K562 (cell line): ENCODE measurements around the gene FPR1. TPM values are rescaled to one million over a fixed set of nuclear protein-coding genes. Genes with fewer than 3 reads are reported as not detected.
A peak's percentile ranks its signal among the peaks of the same experiment; 100 is the strongest.

ENCODE experiments used
- DMBX1 ChIP-seq: fragments of 250-450 bp; sonication (Bioruptor Pico); IDR thresholded peaks from 2 replicates; pipeline ENCODE4 v1.8.0; 2022; ENCODE audit warnings: inconsistent platforms, mild to moderate bottlenecking, moderate library complexity, borderline replicate concordance
- ESRRA ChIP-seq: fragments of 450-650 bp; IDR thresholded peaks from 2 replicates; pipeline ENCODE4 v1.6.1; 2014; ENCODE audit warnings: low read depth, mild to moderate bottlenecking, moderate library complexity, borderline replicate concordance
- ETS2 ChIP-seq: IDR thresholded peaks from 2 replicates; pipeline ENCODE4 v1.6.1; 2016; ENCODE audit warnings: borderline replicate concordance, missing genetic modification characterization, mild to moderate bottlenecking, moderate library complexity, missing compliant biosample characterization; ENCODE audit not compliant: poor library complexity, severe bottlenecking
- HBP1 ChIP-seq: fragments of 450-650 bp; formaldehyde crosslinking; IDR thresholded peaks from 2 replicates; pipeline ENCODE4 v1.4.0; 2022; ENCODE audit warnings: missing genetic modification characterization
- MAFF ChIP-seq: IDR thresholded peaks from 2 replicates; pipeline ENCODE4 v1.6.1; 2012; ENCODE audit warnings: low read length, improper control_type of control experiment
- PYGO2 ChIP-seq: fragments of 450-650 bp; IDR thresholded peaks from 2 replicates; pipeline ENCODE4 v1.6.1; 2016; ENCODE audit warnings: mild to moderate bottlenecking, missing genetic modification characterization, moderate library complexity, missing compliant biosample characterization
- ZBTB7A ChIP-seq: IDR thresholded peaks from 2 replicates; pipeline ENCODE4 v1.6.1; 2011; ENCODE audit warnings: low read depth, mild to moderate bottlenecking, low read length, moderate library complexity, borderline replicate concordance; ENCODE audit not compliant: control insufficient read depth
- ZNF398 ChIP-seq: fragments of 250-450 bp; sonication (Bioruptor Pico); IDR thresholded peaks from 2 replicates; pipeline ENCODE4 v1.8.0; 2021; ENCODE audit warnings: moderate library complexity, mild to moderate bottlenecking, inconsistent platforms
- ZNF592 ChIP-seq: fragments of 450-650 bp; IDR thresholded peaks from 2 replicates; pipeline ENCODE4 v1.6.1; 2017; ENCODE audit warnings: antibody characterized with exemption, mild to moderate bottlenecking
- polyA plus RNA-seq, 8 experiments: library from polyadenylated mRNA; depleted of rRNA in 4 of 8; stranded (reverse) in 5 of 8; unstranded in 3 of 8; fragments of >200 nt; fragmentation: Nextera tagmentation in 2 of 8; fragmentation: Illumina TruSeq in 1 of 8; extraction: Ambion mirVana in 2 of 8; extraction: Trizol in 1 of 8; gene quantifications; 2 replicates each; pipeline versions ENCODE4 v1.2.1 to v1.2.3, GENCODE V29; 2011 to 2014; ENCODE audit warnings: inconsistent platforms in 1 of 8, missing spikeins in 1 of 8
- total RNA-seq, 7 experiments: library from RNA; depleted of rRNA in 6 of 7; stranded (reverse); fragments of >200 nt in 6 of 7; fragmentation: Illumina TruSeq in 2 of 7; extraction: Trizol in 2 of 7; gene quantifications; 2 replicates each; pipeline versions ENCODE4 v1.2.1 to v1.2.3, GENCODE V29; 2011 to 2021; ENCODE audit warnings: low replicate concordance in 1 of 7

FPR1 gene
- total and polyA plus RNA-seq, 9 of the 15 experiments (the other 6 are each of a cell fraction or from before 2014, with no cell fraction given) = 0.06 to 0.25 (median 0.14) TPM; not detected in 4

- TF ChIP-seq ZNF592 (peak; percentile 81), HBP1 (CRISPR knock-in tag) (no peak), PYGO2 (tag) (no peak), MAFF (peak; percentile 19; the same call in 1 of the 2 replicates), ZBTB7A (peak; percentile 59; the same call in 1 of the 2 replicates), DMBX1 (CRISPR knock-in tag) (peak; percentile 56; the same call in 1 of the 2 replicates), ETS2 (tag) (no peak), ESRRA (peak; percentile 63; the same call in 1 of the 2 replicates), ZNF398 (no peak)
Observed at GRCh38 chr19:51777570-51778462, 26.1 kb upstream of the FPR1 start (continued).
